Measurements from ENCODE around the gene MLNR.
A peak's percentile ranks its signal among the peaks of the same experiment; 100 is the strongest.

Gene MLNR

GRCh38 chr13:49220036-49220855, at the start of gene MLNR:
MLNR (plus strand) TSS chr13:49220338; CDS start chr13:49220338, 0 bp downstream.
- peak; percentile 23 for DNase-seq

DNA sequence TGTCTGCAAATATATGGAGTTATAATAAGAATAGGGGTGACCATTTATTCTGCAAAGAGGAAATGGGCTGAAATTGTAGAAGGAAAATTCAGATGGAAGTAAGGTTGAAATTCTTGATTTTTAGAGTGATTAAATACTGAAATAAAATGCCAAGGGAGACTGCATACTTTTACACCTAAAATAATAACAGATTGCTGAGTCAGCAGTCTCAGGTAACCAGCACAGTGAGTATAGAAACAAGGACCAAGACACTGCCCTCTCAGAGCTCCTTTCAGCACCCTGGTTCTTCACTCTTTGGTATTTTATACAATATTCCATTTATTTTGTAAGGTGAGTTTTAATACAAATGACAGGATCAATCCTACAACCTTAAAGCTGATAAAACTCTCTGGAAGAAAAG, 48.8 kb upstream of the MLNR start:
- no peak for DNase-seq

DNA sequence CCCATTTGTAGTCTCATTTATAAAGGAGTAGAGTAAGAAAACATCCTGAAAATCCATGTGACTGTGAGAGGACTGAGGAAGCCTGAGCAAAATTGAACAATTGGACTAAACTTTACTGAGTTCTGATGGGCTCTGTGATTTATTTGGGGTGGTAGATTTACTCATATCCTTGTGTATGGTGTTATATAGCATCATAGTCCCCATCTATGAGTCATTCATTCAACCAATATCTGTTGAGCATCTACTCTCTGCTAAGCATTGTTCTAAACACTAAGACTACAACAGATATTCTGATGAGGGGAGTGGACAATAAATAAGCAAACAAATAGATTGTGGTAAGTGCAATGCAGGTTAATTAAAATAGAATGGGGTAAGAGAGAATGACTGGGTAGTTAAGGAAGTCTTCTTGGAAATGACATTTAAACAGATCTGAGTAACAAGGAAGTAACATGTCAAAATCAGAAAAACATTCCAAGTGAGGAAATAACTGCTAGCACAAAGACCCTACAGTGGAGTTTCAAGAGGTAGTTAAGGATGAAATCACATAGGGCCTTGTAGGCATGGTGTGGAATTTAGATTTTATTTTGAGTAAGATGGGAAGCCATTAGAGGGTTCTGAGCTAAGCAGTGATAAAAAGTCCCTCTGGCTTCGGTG, 36.3 kb upstream of the MLNR start:
- DNase-seq = no peak

- no peak for DNase-seq
Observed at GRCh38 chr13:49184621-49185020, 35.5 kb upstream of the MLNR start.

GRCh38 chr13:49185264-49185663, 34.9 kb upstream of the MLNR start:
- no peak for DNase-seq

- DNase-seq = no peak
Observed at GRCh38 chr13:49190901-49191300, 29.2 kb upstream of the MLNR start.

GRCh38 chr13:49206641-49207040, 13.5 kb upstream of the MLNR start:
- no peak for DNase-seq

GRCh38 chr13:49208619-49209018, 11.5 kb upstream of the MLNR start:
- no peak for DNase-seq

DNA sequence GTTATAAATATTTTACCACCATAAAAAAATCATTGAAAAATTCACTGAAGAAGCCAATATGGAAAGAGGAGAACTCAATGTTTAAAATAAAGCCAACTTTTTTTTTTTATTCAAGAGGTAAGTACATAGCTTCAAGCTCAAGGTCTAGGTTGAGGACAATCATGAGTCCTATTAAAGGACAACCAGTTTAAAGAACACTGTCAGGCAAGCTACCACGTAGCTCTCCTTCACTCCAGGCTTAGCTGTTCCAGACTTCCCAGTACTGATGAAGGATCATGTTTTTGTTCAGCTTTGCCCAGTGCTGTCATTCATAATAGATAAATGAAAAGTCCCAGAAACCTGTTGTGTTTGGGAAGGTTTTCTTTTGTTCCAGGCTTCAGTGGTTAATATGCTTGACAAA, 10.0 kb upstream of the MLNR start:
- no peak for DNase-seq

- DNase-seq = no peak
Observed at GRCh38 chr13:49210669-49211068, 9.5 kb upstream of the MLNR start.

- DNase-seq = no peak
Observed at GRCh38 chr13:49213539-49213938, 6.6 kb upstream of the MLNR start.

DNA sequence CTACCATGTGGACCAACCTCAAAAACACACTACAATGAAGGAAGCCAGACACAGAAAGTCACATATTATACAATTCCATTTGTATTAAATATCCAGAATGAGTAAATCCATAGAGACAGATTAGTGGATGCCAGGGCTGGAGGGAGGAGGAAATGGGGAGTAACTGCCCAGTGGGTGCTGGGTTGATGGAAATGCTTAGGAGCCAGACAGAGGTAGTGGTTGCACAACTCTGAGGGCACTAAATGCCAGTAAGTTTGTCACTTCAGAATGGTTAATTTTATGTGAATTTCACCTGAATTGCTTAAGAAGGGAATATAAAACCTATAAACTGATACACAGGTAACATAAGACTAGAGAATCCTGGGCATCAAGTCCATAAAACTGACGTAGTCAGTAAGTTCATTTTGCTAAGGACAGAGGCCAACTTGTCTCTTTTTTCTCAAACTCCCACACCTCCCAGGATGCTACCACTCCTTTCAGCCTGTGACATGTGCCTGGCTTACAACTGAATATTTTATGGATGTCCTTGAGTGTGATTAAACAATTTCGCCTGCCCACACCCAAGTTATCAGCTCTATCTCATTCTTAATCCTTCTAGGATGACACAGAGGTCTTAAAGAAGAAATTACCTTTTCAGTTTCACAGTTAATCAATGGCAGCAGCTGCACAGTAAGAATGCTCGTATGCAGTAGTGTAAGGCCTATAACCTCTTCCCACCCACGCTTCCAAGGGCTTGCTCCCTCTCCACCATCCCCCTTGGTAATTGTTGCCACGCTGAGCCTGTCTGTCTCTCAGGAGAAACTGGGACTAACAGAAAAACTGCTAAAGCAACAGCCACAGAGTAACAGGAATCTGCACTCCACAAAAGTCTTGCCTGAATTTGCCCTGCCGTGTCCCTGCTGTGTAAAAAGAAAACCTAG, 5.9 kb upstream of the MLNR start:
- DNase-seq = no peak

DNA sequence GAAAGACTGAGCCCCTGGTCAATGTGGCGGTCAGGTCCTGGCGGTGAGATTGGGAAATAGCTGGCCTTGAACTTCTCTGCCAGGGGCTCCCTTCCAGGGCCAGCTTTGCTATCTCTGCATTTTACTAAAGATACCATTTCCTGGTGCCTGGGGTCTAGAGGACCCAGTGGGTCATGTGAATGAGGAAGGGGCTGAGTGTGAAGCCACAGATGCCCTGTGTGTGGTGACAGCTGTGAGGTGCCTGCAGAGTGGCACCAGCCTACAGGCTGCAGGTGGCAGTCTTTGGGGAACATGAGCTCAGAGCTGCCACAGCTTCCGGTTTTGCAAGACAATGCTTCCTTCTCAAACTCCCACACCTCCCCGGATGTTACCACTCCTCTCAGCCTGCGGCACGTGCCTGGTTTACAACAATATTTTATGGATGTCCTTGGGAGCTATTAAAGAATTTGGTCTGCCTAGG, 5.2 kb upstream of the MLNR start:
- peak; percentile 22 for DNase-seq

- DNase-seq = no peak
Observed at GRCh38 chr13:49216334-49216733, 3.8 kb upstream of the MLNR start.

DNA sequence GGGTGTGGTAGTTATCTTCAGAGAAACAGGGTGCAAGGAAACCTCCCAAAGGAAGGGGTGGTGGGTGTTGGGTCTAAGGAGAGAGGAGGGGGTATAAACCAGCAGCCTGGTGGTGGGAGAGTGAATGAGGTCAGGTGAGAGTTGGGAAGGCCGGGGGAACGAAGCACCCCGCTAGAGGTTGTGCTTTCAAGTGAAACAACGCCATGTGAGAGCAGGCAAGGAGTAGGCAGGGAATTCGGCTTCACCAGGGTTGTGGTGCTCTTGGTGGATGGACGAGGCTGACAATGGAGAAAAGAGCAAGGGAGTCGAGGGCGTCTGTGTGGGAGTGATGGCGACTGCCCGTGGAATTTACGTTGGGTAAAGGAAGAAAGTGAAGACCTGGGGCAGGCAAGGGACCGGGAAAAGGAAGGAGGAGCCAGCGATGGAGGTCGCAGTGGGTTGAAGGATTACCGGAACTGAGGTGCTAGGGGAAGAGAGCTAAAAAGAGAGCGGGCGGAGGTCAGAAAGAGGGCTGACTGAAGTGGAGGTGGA, 2.1 kb upstream of the MLNR start:
- no peak for DNase-seq

DNA sequence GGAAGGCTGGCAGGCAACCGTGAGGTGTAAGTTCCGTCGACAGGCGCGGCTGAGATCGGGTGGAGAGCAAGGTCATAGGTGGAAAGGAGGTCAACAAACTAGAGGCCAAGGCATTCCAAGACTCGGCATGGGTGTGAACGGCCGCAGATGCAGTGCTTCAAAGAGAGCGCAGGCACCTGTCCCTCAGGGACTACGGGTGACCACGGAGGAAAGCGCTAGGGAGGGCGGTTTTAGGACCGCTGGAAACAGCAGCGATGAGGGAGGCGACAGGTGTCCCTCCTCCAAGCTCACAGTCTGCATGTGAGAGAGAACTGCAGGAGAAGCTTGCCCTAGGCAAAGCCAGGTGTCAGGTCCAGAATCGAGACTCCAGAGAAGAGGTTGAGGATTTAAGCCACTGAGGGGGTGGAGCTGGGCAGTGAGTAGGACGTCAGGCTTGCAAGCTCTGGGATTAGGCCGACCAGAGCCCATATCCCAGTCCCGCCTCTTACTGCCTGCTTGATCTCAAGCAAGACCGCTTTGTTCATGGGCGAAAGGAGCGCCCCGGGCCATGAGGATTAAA, 1.6 kb upstream of the MLNR start:
- DNase-seq = no peak

- DNase-seq = no peak
Observed at GRCh38 chr13:49219647-49220035, 497 bp upstream of the MLNR start.

GRCh38 chr13:49220856-49221589, 885 bp downstream of the MLNR start:
- no peak for DNase-seq

GRCh38 chr13:49221590-49221965, 1.4 kb downstream of the MLNR start:
- DNase-seq = no peak

GRCh38 chr13:49225223-49226042, 5.3 kb downstream of the MLNR start:
- DNase-seq = no peak

DNA sequence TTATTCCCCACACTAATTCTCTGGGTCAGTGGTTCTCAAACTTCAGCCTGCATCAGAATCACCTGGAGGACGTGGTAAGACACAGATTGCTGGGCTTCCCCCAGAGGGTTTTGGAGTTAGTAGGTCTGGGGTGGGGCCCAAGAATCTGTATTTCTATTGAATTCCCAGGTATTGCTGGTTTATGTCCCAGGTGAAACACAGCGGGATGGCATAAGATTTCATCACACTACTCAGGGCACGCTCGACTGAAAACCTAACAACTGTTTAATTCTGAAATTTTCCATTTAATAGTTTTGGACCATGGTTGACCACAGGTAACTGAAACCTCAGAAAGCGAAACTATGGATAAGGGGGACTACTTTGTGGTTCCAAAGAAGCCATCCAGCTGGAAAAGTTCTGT, 6.5 kb downstream of the MLNR start:
- no peak for DNase-seq

Data from stimulated activated naive CD4-positive, alpha-beta T cell treated with Interleukin-2 at 50 U/mL for 16 hours (primary cell).